GM08714 (cell line): ENCODE results near the gene AHRR.

Experiments
- H3K4me3 ChIP-seq: fragments of 200-500 bp; sonication (Bioruptor generic); 2 replicates; pipeline ENCODE4 v1.5.1; 2014; ENCODE audit warnings: mild to moderate bottlenecking, low read length, inconsistent platforms
- ZNF274 ChIP-seq: IDR thresholded peaks from 2 replicates; pipeline ENCODE4 v1.6.1; 2012; ENCODE audit warnings: mild to moderate bottlenecking, low read depth, low read length

The AHRR gene

GRCh38 chr5:468401-468800 is 146.9 kb downstream of the AHRR start:
- no peak for TF ChIP-seq ZNF274

GRCh38 chr5:469752-470483 is 148.4 kb downstream of the AHRR start:
- no peak overlapping the region for H3K4me3 ChIP-seq
- TF ChIP-seq ZNF274 = no peak

More at GRCh38 chr5:468401-468800, 146.9 kb downstream of the AHRR start:
- no peak overlapping the region for H3K4me3 ChIP-seq

- no peak for TF ChIP-seq ZNF274
- peak overlapping the region; percentile 67; the same call in 1 of the 2 replicates for H3K4me3 ChIP-seq
Measured at GRCh38 chr5:470961-471749, 149.6 kb downstream of the AHRR start.

GRCh38 chr5:471750-472058 is 150.2 kb downstream of the AHRR start:
- TF ChIP-seq ZNF274 = no peak

GRCh38 chr5:472076-472655 is 150.7 kb downstream of the AHRR start:
- TF ChIP-seq ZNF274 = no peak
- H3K4me3 ChIP-seq = peak overlapping the region; percentile 67

More at GRCh38 chr5:471750-472058, 150.2 kb downstream of the AHRR start:
- H3K4me3 ChIP-seq = peak overlapping the region; percentile 67

- TF ChIP-seq ZNF274 = no peak
- peak overlapping the region; percentile 77 for H3K4me3 ChIP-seq
Measured at GRCh38 chr5:472656-473550, 151.4 kb downstream of the AHRR start.

- H3K4me3 ChIP-seq = peak overlapping the region; percentile 77
- no peak for TF ChIP-seq ZNF274
Measured at GRCh38 chr5:473551-474192, 152.2 kb downstream of the AHRR start.

GRCh38 chr5:474232-474839 is 152.8 kb downstream of the AHRR start:
- peak overlapping the region; percentile 77; the same call in 1 of the 2 replicates for H3K4me3 ChIP-seq

- H3K4me3 ChIP-seq = peak overlapping the region; percentile 24; the same call in 1 of the 2 replicates
- no peak for TF ChIP-seq ZNF274
Measured at GRCh38 chr5:474840-475661, 153.5 kb downstream of the AHRR start.

- H3K4me3 ChIP-seq = no peak overlapping the region
- no peak for TF ChIP-seq ZNF274
Measured at GRCh38 chr5:475704-476101, 154.2 kb downstream of the AHRR start.

GRCh38 chr5:476102-476813 is 154.7 kb downstream of the AHRR start:
- H3K4me3 ChIP-seq = no peak overlapping the region
- TF ChIP-seq ZNF274 = no peak

- TF ChIP-seq ZNF274 = no peak
- H3K4me3 ChIP-seq = no peak overlapping the region
Measured at GRCh38 chr5:476814-477175, 155.3 kb downstream of the AHRR start.
